B cell (primary cell): ENCODE measurements around the gene PDZD7. TPM values are rescaled to one million over a fixed set of nuclear protein-coding genes. Genes with fewer than 3 reads are reported as not detected.
A peak's percentile ranks its signal among the peaks of the same experiment; 100 is the strongest.

Experiments used
- ATAC-seq: fragments of 200-7000 bp; cut with Tn5 transposase; one replicate; pipeline ENCODE4 v1.10.0; 2021; ENCODE audit warnings: low read depth, mild to moderate bottlenecking, moderate number of reproducible peaks, moderate library complexity
- CTCF ChIA-PET: fragments of 350-600 bp; sonication (Branson Sonifier 250); formaldehyde crosslinking; loops from one replicate; lab custom pipeline; 2021; ENCODE audit warnings: antibody characterized with exemption, inconsistent platforms; lab: Charles Lee
- POLR2A ChIA-PET: fragments of 350-600 bp; sonication (Branson Sonifier 250); formaldehyde crosslinking; loops from one replicate; lab custom pipeline; 2021; ENCODE audit warnings: antibody characterized with exemption; lab: Charles Lee
- DNase-seq: peaks from one replicate; pipeline ENCODE4 v3.0.0; 2013
- H2AFZ ChIP-seq: 2 replicates; pipeline ENCODE4 v1.6.1; 2012; ENCODE audit warnings: mild to moderate bottlenecking, low read depth, low read length; ENCODE audit not compliant: insufficient read depth, poor library complexity, severe bottlenecking
- H3K27ac ChIP-seq, 2 donors: 1 replicate in 1 of 2; 2 replicates in 1 of 2; pipeline ENCODE4 v1.5.1; 2012 to 2013; ENCODE audit warnings: low read length in 2 of 2, mild to moderate bottlenecking in 2 of 2, moderate library complexity in 1 of 2
- H3K27me3 ChIP-seq, 4 experiments: fragments of 200-600 bp in 1 of 4; sonication (generic) in 1 of 4; replicated peaks in 1 of 4; 1 replicate in 2 of 4; 2 replicates in 2 of 4; pipeline versions ENCODE4 v1.6.1 to v1.7.0; 2013 to 2016; ENCODE audit warnings: low read length in 3 of 4, mild to moderate bottlenecking in 2 of 4, mixed read lengths in 1 of 4, moderate library complexity in 1 of 4; ENCODE audit not compliant: insufficient read depth in 4 of 4, control insufficient read depth in 3 of 4; ENCODE audit errors: control extremely low read depth in 1 of 4
- H3K36me3 ChIP-seq, 2 experiments: replicated peaks in 1 of 2; 1 replicate in 1 of 2; 2 replicates in 1 of 2; pipeline versions ENCODE4 v1.6.1 to v1.7.1; 2013; ENCODE audit warnings: low read length in 1 of 2; ENCODE audit not compliant: insufficient read depth in 2 of 2, control insufficient read depth in 1 of 2; ENCODE audit errors: control extremely low read depth in 1 of 2, extremely low read depth in 1 of 2
- H3K4me1 ChIP-seq, 2 donors: fragments of 200-600 bp in 1 of 2; sonication (generic) in 1 of 2; 1 replicate in 1 of 2; 2 replicates in 1 of 2; pipeline versions ENCODE4 v1.5.1 to v1.6.1; 2013 to 2017; ENCODE audit warnings: low read length in 2 of 2; ENCODE audit not compliant: control insufficient read depth in 2 of 2, insufficient read depth in 2 of 2
- H3K4me2 ChIP-seq: replicated peaks from 2 replicates; pipeline ENCODE3; 2012; ENCODE audit warnings: mild to moderate bottlenecking, low read depth, low read length; ENCODE audit not compliant: poor library complexity, severe bottlenecking
- H3K4me3 ChIP-seq, 5 experiments: fragments of 200-600 bp in 1 of 5; sonication (generic) in 1 of 5; 1 replicate in 3 of 5; 2 replicates in 2 of 5; pipeline versions ENCODE4 v1.5.1 to v1.7.0; 2011 to 2016; ENCODE audit warnings: low read length in 4 of 5, mild to moderate bottlenecking in 4 of 5, low read depth in 2 of 5, control low read depth in 1 of 5, moderate library complexity in 1 of 5; ENCODE audit not compliant: insufficient read depth in 1 of 5; ENCODE audit errors: control extremely low read depth in 1 of 5, extremely low read depth in 1 of 5
- H3K79me2 ChIP-seq: fragments of 200-600 bp; sonication (generic); one replicate; pipeline ENCODE4 v1.6.0; 2016; ENCODE audit warnings: low read length; ENCODE audit not compliant: control insufficient read depth, insufficient read depth
- H3K9ac ChIP-seq: fragments of 200-600 bp; sonication (generic); 2 replicates; pipeline ENCODE4 v1.6.1; 2017; ENCODE audit warnings: mild to moderate bottlenecking, low read length, moderate library complexity
- H3K9me3 ChIP-seq, 3 donors: one replicate each; pipeline versions ENCODE4 v1.6.1 to v1.7.1; 2013; ENCODE audit warnings: low read length in 2 of 3; ENCODE audit not compliant: control insufficient read depth in 2 of 3, insufficient read depth in 1 of 3; ENCODE audit errors: control extremely low read depth in 1 of 3
- H4K20me1 ChIP-seq: 2 replicates; pipeline ENCODE4 v1.6.0; 2012; ENCODE audit warnings: mild to moderate bottlenecking, low read length; ENCODE audit not compliant: insufficient read depth, control insufficient read depth, poor library complexity, severe bottlenecking
- H3K27ac Mint-ChIP-seq: one replicate; pipeline ENCODE4 v1.8.0; 2021; ENCODE audit warnings: mixed read lengths
- H3K27me3 Mint-ChIP-seq: one replicate; pipeline ENCODE4 v1.8.0; 2021; ENCODE audit warnings: mixed read lengths
- H3K4me1 Mint-ChIP-seq: one replicate; pipeline ENCODE4 v1.8.0; 2021; ENCODE audit warnings: mixed read lengths
- H3K4me3 Mint-ChIP-seq: one replicate; pipeline ENCODE4 v1.8.0; 2021; ENCODE audit warnings: mixed read lengths
- H3K9me3 Mint-ChIP-seq: one replicate; pipeline ENCODE4 v1.8.0; 2022; ENCODE audit warnings: mixed read lengths; ENCODE audit not compliant: insufficient read depth
- CTCF ChIP-seq: fragments of 200-600 bp; IDR thresholded peaks from one replicate; pipeline ENCODE4 v1.8.0; 2022; ENCODE audit warnings: antibody characterized with exemption, mild to moderate bottlenecking
- EZH2 ChIP-seq: IDR thresholded peaks from 2 replicates; pipeline ENCODE4 v1.6.1; 2012; ENCODE audit warnings: borderline replicate concordance, low read depth, mild to moderate bottlenecking, moderate library complexity, low read length; ENCODE audit not compliant: insufficient read depth, poor library complexity, severe bottlenecking
- WGBS: methylation state at CpG from one replicate; pipeline ENCODE4 v1.1.5; 2013; ENCODE audit warnings: missing lambda C conversion rate; ENCODE audit not compliant: insufficient coverage; 5-methylcytosine and 5-hydroxymethylcytosine counted together
- intact Hi-C: fragments of 100-400 bp; cut with micrococcal nuclease; formaldehyde crosslinking; loops from one replicate; pipeline ENCODE4 v1.10.0; 2022
- polyA plus RNA-seq: library from polyadenylated mRNA; depleted of rRNA; stranded (reverse); fragments of >200 nt; gene quantifications from 2 replicates; pipeline ENCODE4 v1.2.3, GENCODE V29; 2012
- total RNA-seq, 2 donors: library from RNA; stranded (reverse); fragments of 120-200 nt in 1 of 2; gene quantifications; 1 replicate in 1 of 2; 2 replicates in 1 of 2; pipeline versions ENCODE4 v1.2.3 to v1.2.4, GENCODE V29; 2013 to 2022

PDZD7 gene
- total and polyA plus RNA-seq, 2 donors (not counting 1 experiment from before 2014, with no cell fraction given) = 0.64 to 0.69 TPM

- H3K36me3 ChIP-seq = no peaks in the 10 kb centered on the region
- WGBS = 3% methylated on average over 58 of the region's 63 CpGs
- peaks cover 5% of the 10 kb centered on the region for H4K20me1 ChIP-seq
- H3K4me1 ChIP-seq = peaks cover 48 to 57% of the 10 kb centered on the region in 2 donors
- H3K9ac ChIP-seq = peak overlapping the region; percentile 57
- peak overlapping the region; percentile 72 for H3K4me2 ChIP-seq
- CTCF ChIA-PET = interaction anchor here (0.9 to 16.1 kb wide), 10 partner anchors 9 to 80 kb away, joined by 3 to 306 read pairs (median 6); partner anchors contain the start of genes PDZD7 and SFXN3
- H3K27ac ChIP-seq = no peak overlapping the region
- Mint-ChIP-seq H3K9me3 (no peaks in the 10 kb centered on the region), H3K4me3 (peak overlapping the region; percentile 81), H3K27ac (peak overlapping the region; percentile 63), H3K27me3 (peaks cover 22% of the 10 kb centered on the region), H3K4me1 (peaks cover 49% of the 10 kb centered on the region)
- peaks cover 0 to 50% (median 19%) of the 10 kb centered on the region in 4 experiments for H3K27me3 ChIP-seq
- no peaks in the 10 kb centered on the region for H3K79me2 ChIP-seq
- H3K4me3 ChIP-seq = peak overlapping the region in 4 of 5 experiments; percentile 9 to 47 (median 42)
- peaks cover 0 to 10% (median 0%) of the 10 kb centered on the region in 3 donors for H3K9me3 ChIP-seq
- H2AFZ ChIP-seq = peak overlapping the region; percentile 76
- no peak for TF ChIP-seq EZH2
- peak; percentile 74 for TF ChIP-seq CTCF
- ATAC-seq (peak; percentile 21), DNase-seq (peak; percentile 80)
- intact Hi-C loops = loop anchor here (5.0 to 10.0 kb wide), 3 partner anchors 62 to 995 kb away; partner anchors contain the start of gene ARMH3
- POLR2A ChIA-PET = interaction anchor here (0.6 to 3.8 kb wide), 4 partner anchors 20 to 711 kb away, joined by 3 to 20 read pairs (median 3); no protein-coding TSS in a partner anchor
These were observed 31.5 kb upstream of the PDZD7 start for GRCh38 chr10:101062232-101063049.
